Pulmonary artery endothelial cell (primary cell): ENCODE data around the gene ADCY2. TPM values are rescaled to one million over a fixed set of nuclear protein-coding genes. Genes with fewer than 3 reads are reported as not detected.
"Not testable (repeated sequence)": the region's sequence is repeated elsewhere in the genome, so short reads cannot be mapped to it uniquely, and the experiment has no call there.

Source experiments
- DNase-seq: peaks from one replicate; pipeline ENCODE4 v3.0.0-alpha.2; 2011; ENCODE audit warnings: low read depth, low spot score
- total RNA-seq: library from RNA; depleted of rRNA; stranded (reverse); fragments of >200 nt; gene quantifications from 2 replicates; pipeline ENCODE4 v1.2.3, GENCODE V29; 2014

Gene ADCY2
- total RNA-seq, 1 donor from 2014 or later = not detected

- DNase-seq = no peak
These were observed 449 bp upstream of the ADCY2 start for GRCh38 chr5:7395432-7395946.

GRCh38 chr5:7396713-7397454 lies 946 bp downstream of the ADCY2 start:
- DNase-seq = no peak

GRCh38 chr5:7397937-7398336 lies 2.0 kb downstream of the ADCY2 start:
- DNase-seq = no peak

GRCh38 chr5:7398596-7399280 lies 2.8 kb downstream of the ADCY2 start:
- DNase-seq = no peak

- DNase-seq = no peak
These were observed 9.3 kb downstream of the ADCY2 start for GRCh38 chr5:7405277-7405676.

GRCh38 chr5:7410936-7411511 lies 15.1 kb downstream of the ADCY2 start:
- DNase-seq = no peak

GRCh38 chr5:7412409-7412808 lies 16.5 kb downstream of the ADCY2 start:
- DNase-seq = no peak

DNA sequence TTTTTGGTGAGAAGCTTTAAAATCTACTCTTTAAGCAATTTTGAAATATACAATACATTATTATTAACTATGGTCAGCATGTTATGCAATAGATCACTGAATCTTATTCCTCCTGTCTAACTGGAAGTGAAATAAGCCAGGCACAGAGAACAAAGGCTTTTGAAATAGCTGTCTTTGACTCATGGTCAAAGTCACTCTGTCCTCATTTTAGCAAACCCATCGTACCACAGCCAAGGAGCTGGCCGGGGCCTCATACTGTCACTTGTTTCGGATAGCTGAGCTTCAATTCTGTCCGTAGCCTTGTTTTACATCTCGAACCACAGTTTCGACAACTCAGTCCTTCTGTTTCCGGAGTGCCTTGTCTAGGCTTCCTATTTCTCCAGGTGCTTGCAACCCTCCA lies 19.2 kb downstream of the ADCY2 start:
- no peak for DNase-seq

- no peak for DNase-seq
These were observed 19.9 kb downstream of the ADCY2 start for GRCh38 chr5:7415587-7416535.

- no peak for DNase-seq
These were observed 22.3 kb downstream of the ADCY2 start for GRCh38 chr5:7418276-7418675.

DNA sequence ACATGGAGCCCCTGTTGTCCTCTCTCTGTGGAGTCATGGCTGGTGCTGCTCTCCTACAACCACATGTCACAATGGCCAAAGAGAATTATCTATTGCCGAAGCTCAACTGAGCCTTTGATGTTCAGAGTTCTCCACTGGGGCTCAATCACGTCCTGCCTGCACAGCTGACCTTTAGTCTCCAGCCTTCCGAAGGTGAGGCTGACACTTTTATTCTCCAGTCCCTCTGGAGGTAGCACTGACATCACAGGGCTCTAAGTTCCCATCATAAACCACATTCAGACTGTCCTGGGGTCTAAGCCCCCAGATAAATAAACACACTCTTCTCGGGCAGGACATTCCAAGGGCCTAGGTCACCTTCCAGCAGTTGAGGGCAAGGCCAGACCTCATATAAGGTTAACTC lies 23.4 kb downstream of the ADCY2 start:
- DNase-seq = no peak

DNA sequence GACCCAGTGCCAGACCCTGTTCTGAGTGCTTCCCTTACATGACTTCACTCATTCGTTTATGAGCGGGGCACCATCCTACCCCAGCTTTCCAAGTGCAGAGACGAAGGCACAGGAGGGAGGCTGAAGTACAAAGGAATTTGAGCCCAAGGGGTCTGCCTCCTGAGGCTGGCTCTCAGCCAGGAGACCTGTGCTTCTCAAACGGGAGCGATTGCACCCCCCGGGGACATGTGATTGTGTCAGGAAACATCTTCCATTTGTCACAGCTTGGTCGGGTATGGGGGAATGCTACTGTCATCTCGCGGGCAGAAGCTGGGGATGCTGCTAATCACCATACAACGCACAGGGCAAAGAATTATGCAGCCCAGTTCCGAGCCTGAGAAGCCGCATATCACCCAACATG lies 23.9 kb downstream of the ADCY2 start:
- no peak for DNase-seq

DNA sequence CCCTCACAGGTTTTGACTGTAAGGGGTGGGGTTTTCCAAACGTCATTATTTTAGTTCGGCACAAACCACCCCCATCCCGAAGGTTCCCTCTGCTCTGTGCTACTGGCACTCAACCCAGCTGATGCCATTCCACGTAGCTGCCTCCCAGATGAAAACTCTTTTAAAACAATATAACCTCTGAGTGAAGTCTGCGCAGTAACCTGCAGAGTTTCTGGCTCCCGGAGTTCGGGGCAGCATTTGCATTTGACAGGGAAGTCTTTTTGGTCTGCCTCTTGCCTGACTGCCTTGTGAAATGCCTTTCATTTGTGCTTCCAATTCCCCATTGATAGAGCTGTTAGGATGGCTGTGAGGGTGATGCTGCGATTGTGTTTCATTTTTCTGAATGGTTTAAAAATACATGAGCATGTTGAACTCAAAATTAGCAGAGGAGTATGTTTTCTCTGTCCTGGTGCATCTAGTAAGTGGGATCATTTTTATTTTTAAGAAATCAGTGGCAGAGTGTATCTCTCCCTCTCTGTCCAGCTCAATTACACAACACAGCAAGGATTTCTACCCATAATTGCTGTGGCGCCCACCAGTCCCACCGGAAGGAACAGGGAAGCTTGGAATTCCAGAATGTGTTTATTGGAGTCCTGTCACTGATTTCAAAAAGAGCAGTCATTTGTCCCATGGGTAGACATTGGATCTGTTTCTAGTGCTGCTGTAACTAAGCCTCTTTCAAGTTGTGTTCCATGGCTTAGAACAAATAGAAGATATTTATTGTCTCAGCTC lies 24.8 kb downstream of the ADCY2 start:
- no peak for DNase-seq

DNA sequence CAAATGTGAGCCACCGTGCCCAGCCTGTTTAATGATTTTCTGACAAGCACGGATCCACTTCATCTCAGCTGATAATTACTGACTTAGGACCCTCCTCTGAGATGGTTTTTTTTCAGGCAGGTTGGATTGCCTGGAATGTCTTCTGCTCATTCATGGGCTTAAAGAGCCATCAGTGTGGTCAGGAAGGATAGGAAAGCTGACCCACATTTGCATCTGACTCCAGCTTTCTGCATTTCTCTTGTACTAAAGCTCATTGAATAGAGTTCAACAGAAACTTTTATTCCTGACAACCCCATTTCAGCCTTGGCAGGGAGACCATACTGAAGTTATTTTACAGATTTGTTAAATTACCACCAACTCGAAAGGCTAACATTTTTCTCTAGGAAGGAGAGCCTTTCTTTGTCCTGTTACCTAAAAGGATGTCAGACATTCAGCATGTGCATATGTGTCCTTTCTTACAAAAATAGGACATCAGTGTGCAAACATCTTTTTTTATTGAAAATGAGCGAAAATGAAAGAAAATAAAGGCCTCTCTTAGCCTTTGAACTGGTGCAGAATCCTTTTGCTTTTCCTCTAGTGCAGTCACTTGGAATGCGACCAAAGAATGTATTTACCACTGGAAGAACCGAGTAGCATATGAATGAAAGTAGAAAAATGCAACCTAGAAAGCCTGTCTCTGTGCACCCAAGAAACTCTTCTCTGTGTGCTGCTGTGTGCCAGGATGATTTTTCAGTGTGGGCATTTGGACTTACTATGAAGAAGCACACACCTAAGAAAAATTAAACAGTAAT lies 26.6 kb downstream of the ADCY2 start:
- no peak for DNase-seq

GRCh38 chr5:7423231-7423630 lies 27.3 kb downstream of the ADCY2 start:
- DNase-seq = not testable (repeated sequence)

GRCh38 chr5:7425830-7426229 lies 29.9 kb downstream of the ADCY2 start:
- DNase-seq = no peak

DNA sequence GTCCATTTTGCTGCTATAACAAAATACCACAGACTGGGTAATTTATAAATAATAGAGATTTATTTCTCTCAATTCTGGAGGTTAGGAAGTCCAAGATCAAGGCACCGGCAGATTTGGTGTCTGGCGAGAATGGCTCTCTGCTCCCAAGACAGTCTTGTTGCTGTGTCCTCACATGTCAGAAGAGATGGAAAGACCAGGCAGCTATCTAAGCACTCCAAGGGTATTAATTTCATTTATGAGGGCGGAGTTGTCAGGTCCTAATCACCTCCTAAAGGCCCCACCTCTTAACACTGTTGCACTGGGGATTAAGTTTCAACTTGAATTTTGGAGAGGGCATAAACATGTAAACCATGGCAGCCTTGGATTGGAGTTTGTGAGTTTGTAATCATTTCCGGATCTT lies 30.3 kb downstream of the ADCY2 start:
- DNase-seq = no peak

- no peak for DNase-seq
These were observed 39.0 kb downstream of the ADCY2 start for GRCh38 chr5:7434914-7435313.

- DNase-seq = no peak
These were observed 39.6 kb downstream of the ADCY2 start for GRCh38 chr5:7435503-7435902.

GRCh38 chr5:7436521-7436920 lies 40.6 kb downstream of the ADCY2 start:
- DNase-seq = no peak
